OCI-LY1 (cell line): ENCODE measurements around the gene RABGAP1L.

Source experiments
- EZH2 ChIP-seq: fragments of 200-600 bp; sonication (generic), shearing (Covaris generic); IDR thresholded peaks from 2 replicates; pipeline ENCODE4 v1.8.0; 2017; ENCODE audit warnings: borderline replicate concordance, mixed run types, mild to moderate bottlenecking, antibody characterized with exemption, low read length, moderate library complexity, mixed read lengths
- TF ChIP-seq, protein P1 (sequence below): fragments of 200-600 bp; sonication (generic), shearing (Covaris generic); IDR thresholded peaks from 2 replicates; pipeline ENCODE4 v1.5.1; 2017; ENCODE audit warnings: mild to moderate bottlenecking, antibody characterized with exemption, low read length, moderate library complexity, mixed read lengths

DNA sequence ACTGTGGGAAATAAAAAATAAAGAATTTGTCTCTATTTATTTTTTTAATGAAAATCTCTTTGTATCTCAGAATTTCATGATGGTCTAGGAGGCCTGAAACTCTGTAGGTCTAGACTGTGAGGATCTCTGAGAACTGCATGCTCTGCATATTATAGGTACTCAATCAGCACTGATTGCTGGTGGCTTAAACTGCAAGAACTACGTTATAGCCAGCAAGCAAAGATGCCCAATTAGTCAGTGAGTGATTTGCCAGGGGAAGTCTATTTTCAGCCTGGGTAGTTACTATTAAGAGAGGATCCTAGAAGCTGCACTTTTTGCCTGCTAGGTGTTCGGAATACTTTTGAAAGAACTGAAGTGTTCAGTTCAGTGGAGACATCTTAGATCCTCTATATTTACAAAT lies 375.9 kb downstream of the RABGAP1L start:
- TF ChIP-seq, protein P1, sequence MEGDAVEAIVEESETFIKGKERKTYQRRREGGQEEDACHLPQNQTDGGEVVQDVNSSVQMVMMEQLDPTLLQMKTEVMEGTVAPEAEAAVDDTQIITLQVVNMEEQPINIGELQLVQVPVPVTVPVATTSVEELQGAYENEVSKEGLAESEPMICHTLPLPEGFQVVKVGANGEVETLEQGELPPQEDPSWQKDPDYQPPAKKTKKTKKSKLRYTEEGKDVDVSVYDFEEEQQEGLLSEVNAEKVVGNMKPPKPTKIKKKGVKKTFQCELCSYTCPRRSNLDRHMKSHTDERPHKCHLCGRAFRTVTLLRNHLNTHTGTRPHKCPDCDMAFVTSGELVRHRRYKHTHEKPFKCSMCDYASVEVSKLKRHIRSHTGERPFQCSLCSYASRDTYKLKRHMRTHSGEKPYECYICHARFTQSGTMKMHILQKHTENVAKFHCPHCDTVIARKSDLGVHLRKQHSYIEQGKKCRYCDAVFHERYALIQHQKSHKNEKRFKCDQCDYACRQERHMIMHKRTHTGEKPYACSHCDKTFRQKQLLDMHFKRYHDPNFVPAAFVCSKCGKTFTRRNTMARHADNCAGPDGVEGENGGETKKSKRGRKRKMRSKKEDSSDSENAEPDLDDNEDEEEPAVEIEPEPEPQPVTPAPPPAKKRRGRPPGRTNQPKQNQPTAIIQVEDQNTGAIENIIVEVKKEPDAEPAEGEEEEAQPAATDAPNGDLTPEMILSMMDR, result no peak
- no peak for TF ChIP-seq EZH2
